SK-N-SH (cell line): ENCODE measurements around the gene SH3BGRL3. TPM values are rescaled to one million over a fixed set of nuclear protein-coding genes. Genes with fewer than 3 reads are reported as not detected.

ENCODE experiments used
- CTCF ChIA-PET: fragments of 300-600, 350-600 bp; formaldehyde crosslinking; extraction: SDS; loops from one replicate; lab custom pipeline; 2021; lab: Yijun Ruan, JAX
- POLR2A ChIA-PET: fragments of 350-600 bp; sonication (Branson Sonifier 250); formaldehyde crosslinking; extraction: SDS; loops from one replicate; lab custom pipeline; 2020; ENCODE audit warnings: antibody characterized with exemption, inconsistent platforms; lab: Yijun Ruan, JAX
- DNase-seq: peaks from one replicate; pipeline ENCODE4 v3.0.0; 2012
- H2AFZ ChIP-seq: fragments of 200-600 bp; sonication (generic); 2 replicates; pipeline ENCODE4 v1.8.1; 2016; ENCODE audit warnings: antibody characterized with exemption, mild to moderate bottlenecking, low read depth
- H3F3A ChIP-seq: fragments of 200-600 bp; sonication (generic); replicated peaks from 2 replicates; pipeline ENCODE3; 2016; ENCODE audit warnings: antibody characterized with exemption, mild to moderate bottlenecking; ENCODE audit not compliant: insufficient read depth
- H3K27ac ChIP-seq, 2 experiments: fragments of 200-500 bp in 1 of 2; fragments of 200-600 bp in 1 of 2; sonication (Bioruptor generic) in 1 of 2; sonication (generic), shearing (Covaris generic) in 1 of 2; 2 replicates each; pipeline versions ENCODE4 v1.5.1 to v1.6.1; 2014 to 2016; ENCODE audit warnings: low read depth in 2 of 2, inconsistent platforms in 1 of 2, low read length in 1 of 2, mild to moderate bottlenecking in 1 of 2, mixed read lengths in 1 of 2
- H3K27me3 ChIP-seq: fragments of 200-600 bp; sonication (generic), shearing (Covaris generic); 2 replicates; pipeline ENCODE4 v1.6.1; 2016; ENCODE audit warnings: mixed run types; ENCODE audit not compliant: insufficient read depth
- H3K36me3 ChIP-seq, 2 experiments: fragments of 200-500 bp in 1 of 2; fragments of 200-600 bp in 1 of 2; sonication (Bioruptor generic) in 1 of 2; sonication (generic) in 1 of 2; replicated peaks in 1 of 2; 2 replicates each; pipeline versions ENCODE3 to v1.5.1; 2014 to 2016; ENCODE audit warnings: low read length in 1 of 2, mild to moderate bottlenecking in 1 of 2; ENCODE audit not compliant: insufficient read depth in 2 of 2, control insufficient read depth in 1 of 2
- H3K4me1 ChIP-seq, 2 experiments: fragments of 200-500 bp in 1 of 2; fragments of 200-600 bp in 1 of 2; sonication (Bioruptor generic) in 1 of 2; sonication (generic), shearing (Covaris generic) in 1 of 2; 2 replicates each; pipeline versions ENCODE4 v1.5.1 to v1.6.1; 2014 to 2016; ENCODE audit warnings: low read depth in 1 of 2, low read length in 1 of 2, mixed run types in 1 of 2; ENCODE audit not compliant: insufficient read depth in 2 of 2, control insufficient read depth in 1 of 2
- H3K4me2 ChIP-seq: fragments of 200-600 bp; sonication (generic), shearing (Covaris generic); 2 replicates; pipeline ENCODE4 v1.6.1; 2017; ENCODE audit warnings: mixed run types
- H3K4me3 ChIP-seq, 2 experiments: fragments of 200-500 bp in 1 of 2; fragments of 200-600 bp in 1 of 2; sonication (Bioruptor generic) in 1 of 2; sonication (generic), shearing (Covaris generic) in 1 of 2; 2 replicates each; pipeline versions ENCODE4 v1.5.1 to v1.8.1; 2014 to 2016; ENCODE audit warnings: low read depth in 2 of 2, inconsistent platforms in 1 of 2, low read length in 1 of 2, mild to moderate bottlenecking in 1 of 2, mixed read lengths in 1 of 2, moderate library complexity in 1 of 2
- H3K79me2 ChIP-seq: fragments of 200-600 bp; sonication (generic); 2 replicates; pipeline ENCODE4 v1.8.1; 2017; ENCODE audit warnings: mild to moderate bottlenecking; ENCODE audit not compliant: insufficient read depth
- H3K9ac ChIP-seq: fragments of 200-600 bp; sonication (generic); 2 replicates; pipeline ENCODE4 v1.6.1; 2017; ENCODE audit warnings: mixed run types
- H3K9me2 ChIP-seq: fragments of 200-600 bp; sonication (generic); 2 replicates; pipeline ENCODE4 v1.6.1; 2017; ENCODE audit warnings: mixed run types
- H3K9me3 ChIP-seq: fragments of 200-600 bp; sonication (generic); 2 replicates; pipeline ENCODE4 v1.6.1; 2017; ENCODE audit warnings: mixed run types, mild to moderate bottlenecking, moderate library complexity
- H4K20me1 ChIP-seq: fragments of 200-600 bp; sonication (generic); 2 replicates; pipeline ENCODE4 v1.6.1; 2017; ENCODE audit warnings: mild to moderate bottlenecking, mixed run types; ENCODE audit not compliant: insufficient read depth
- ELF1 ChIP-seq: IDR thresholded peaks from 2 replicates; pipeline ENCODE4 v1.4.0; 2012
- EP300 ChIP-seq, 2 experiments: IDR thresholded peaks; 2 replicates each; pipeline versions ENCODE4 v1.4.0 to v1.6.1; 2012; ENCODE audit warnings: borderline replicate concordance in 1 of 2, low read depth in 1 of 2, low read length in 1 of 2
- EZH2phosphoT487 ChIP-seq: fragments of 200-600 bp; sonication (generic); IDR thresholded peaks from 2 replicates; pipeline ENCODE4 v1.6.1; 2017; ENCODE audit warnings: low read depth, mixed run types, mild to moderate bottlenecking, antibody characterized with exemption, moderate library complexity, borderline replicate concordance
- GABPA ChIP-seq: IDR thresholded peaks from 2 replicates; pipeline ENCODE4 v1.4.0; 2012; ENCODE audit warnings: low read depth, mild to moderate bottlenecking
- GATA2 ChIP-seq: sonication (generic); formaldehyde crosslinking; IDR thresholded peaks from 2 replicates; pipeline ENCODE4 v1.5.0; 2020; ENCODE audit warnings: mild to moderate bottlenecking, missing genetic modification reagents
- MEF2A ChIP-seq: IDR thresholded peaks from 2 replicates; pipeline ENCODE4 v1.4.0; 2012; ENCODE audit warnings: low read depth, borderline replicate concordance
- MXI1 ChIP-seq: IDR thresholded peaks from 2 replicates; pipeline ENCODE4 v1.6.1; 2012; ENCODE audit warnings: mild to moderate bottlenecking, low read depth, low read length, improper control_type of control experiment
- NFIC ChIP-seq: IDR thresholded peaks from 2 replicates; pipeline ENCODE4 v1.4.0; 2012; ENCODE audit warnings: borderline replicate concordance
- POLR2AphosphoS5 ChIP-seq: IDR thresholded peaks from 2 replicates; pipeline ENCODE4 v1.6.1; 2012; ENCODE audit warnings: low read depth, low read length
- RAD21 ChIP-seq: IDR thresholded peaks from 2 replicates; pipeline ENCODE4 v1.6.1; 2012; ENCODE audit warnings: mild to moderate bottlenecking, low read length
- RFX5 ChIP-seq: IDR thresholded peaks from 2 replicates; pipeline ENCODE4 v1.6.1; 2012; ENCODE audit warnings: mild to moderate bottlenecking, improper control_type of control experiment, low read length
- SIN3A ChIP-seq: IDR thresholded peaks from 2 replicates; pipeline ENCODE4 v1.6.1; 2012; ENCODE audit warnings: low read depth, mild to moderate bottlenecking, low read length, moderate library complexity, borderline replicate concordance
- SMC3 ChIP-seq: IDR thresholded peaks from 2 replicates; pipeline ENCODE4 v1.6.1; 2012; ENCODE audit warnings: low read depth, low read length, improper control_type of control experiment
- TEAD4 ChIP-seq: IDR thresholded peaks from 2 replicates; pipeline ENCODE4 v1.4.0; 2012; ENCODE audit warnings: mild to moderate bottlenecking, borderline replicate concordance; ENCODE audit not compliant: insufficient read depth
- WGBS: methylation state at CpG from one replicate; pipeline ENCODE4 v1.1.6; 2017; ENCODE audit warnings: low lambda C conversion rate; 5-methylcytosine and 5-hydroxymethylcytosine counted together
- polyA plus RNA-seq, 3 experiments: library from polyadenylated mRNA; depleted of rRNA; stranded (reverse); fragments of >200 nt; gene quantifications; 2 replicates each; pipeline ENCODE4 v1.2.3, GENCODE V29; 2012
- TF ChIP-seq, protein P1 (sequence below): fragments of 150-350 bp; IDR thresholded peaks from 2 replicates; pipeline ENCODE4 v1.6.1; 2017; ENCODE audit warnings: antibody characterized with exemption, low read length, low read depth, borderline replicate concordance
- TF ChIP-seq, protein P2 (sequence below): IDR thresholded peaks from 2 replicates; pipeline ENCODE4; 2012
- TF ChIP-seq, protein P3 (sequence below): IDR thresholded peaks from 2 replicates; pipeline ENCODE4 v1.4.0; 2012; ENCODE audit warnings: low read depth, borderline replicate concordance
- TF ChIP-seq, protein P4 (sequence below): IDR thresholded peaks from 2 replicates; pipeline ENCODE4 v1.4.0; 2012; ENCODE audit warnings: low read depth

The SH3BGRL3 gene
- polyA plus RNA-seq, 1 of the 3 experiments (the other 2 are of a cell fraction), result 202 TPM

DNA sequence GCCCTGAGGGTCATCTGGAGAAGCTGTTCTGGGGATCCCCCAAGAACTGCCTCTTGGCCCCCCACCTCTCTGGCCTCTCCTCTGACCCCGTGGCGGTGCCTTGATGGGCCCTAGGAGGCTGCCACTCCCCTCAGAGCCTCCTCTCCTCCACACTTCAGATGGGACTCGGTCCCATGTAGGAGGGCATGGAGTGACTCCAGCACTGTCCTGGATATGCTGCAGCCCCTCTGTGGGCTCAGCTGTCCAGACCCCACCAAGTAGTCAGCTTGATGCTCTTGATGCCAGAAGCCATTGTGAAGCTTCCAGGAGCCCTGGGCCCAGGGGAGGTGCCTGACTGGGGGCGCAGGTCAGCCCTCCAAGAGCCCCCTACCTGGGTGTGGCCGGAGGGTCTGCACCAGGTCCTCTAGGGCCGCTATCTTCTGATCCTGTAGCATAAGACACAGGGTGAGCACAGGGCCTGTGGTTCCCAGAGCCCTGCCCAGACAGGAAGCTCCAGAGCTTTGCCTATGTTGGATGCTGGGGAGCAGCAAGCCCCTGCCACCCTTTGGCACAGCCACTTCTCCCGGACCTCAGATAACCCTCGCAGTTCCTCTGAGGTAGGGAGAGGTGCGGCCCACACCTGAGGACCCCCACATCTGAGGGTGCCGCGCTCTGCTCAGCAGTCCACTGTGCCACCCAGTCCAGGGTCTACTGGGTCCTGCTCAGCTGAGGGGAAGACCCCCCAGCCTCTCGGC, 17.3 kb downstream of the SH3BGRL3 start:
- Histone ChIP-seq H3K4me3 (no peak overlapping the region), H3K9ac (no peak overlapping the region), H3K9me2 (no peaks in the 10 kb centered on the region), H3K36me3 (no peaks in the 10 kb centered on the region), H3K9me3 (no peaks in the 10 kb centered on the region), H3K27ac (no peak overlapping the region), H2AFZ (no peak overlapping the region), H3K4me1 (no peaks in the 10 kb centered on the region), H3K79me2 (no peaks in the 10 kb centered on the region), H3K27me3 (no peaks in the 10 kb centered on the region), H3K4me2 (no peak overlapping the region), H3F3A (no peaks in the 10 kb centered on the region), H4K20me1 (no peaks in the 10 kb centered on the region)
- no peak for DNase-seq
- ChIA-PET CTCF (interaction anchor here (0.7 to 7.1 kb wide), 7 partner anchors 11 to 152 kb away, joined by 3 to 48 read pairs (median 4); partner anchors contain the start of genes CD52, SH3BGRL3 and ZNF593), POLR2A (no interaction called here)
- WGBS, result 100% methylated on average over 4 of the region's 12 CpGs
- TF ChIP-seq RAD21 (no peak), RFX5 (no peak), ELF1 (no peak), MXI1 (no peak), GABPA (no peak), POLR2AphosphoS5 (no peak), SIN3A (no peak), SMC3 (no peak), TEAD4 (no peak), EP300 (IDR thresholded peaks at IDR 0.05; ENCODE audit: borderline replicate concordance in 1 of 2, low read depth in 1 of 2, low read length in 1 of 2) (no peak), GATA2 (CRISPR knock-in tag) (no peak), EZH2phosphoT487 (no peak), MEF2A (no peak), NFIC (no peak)
- TF ChIP-seq, protein P1, sequence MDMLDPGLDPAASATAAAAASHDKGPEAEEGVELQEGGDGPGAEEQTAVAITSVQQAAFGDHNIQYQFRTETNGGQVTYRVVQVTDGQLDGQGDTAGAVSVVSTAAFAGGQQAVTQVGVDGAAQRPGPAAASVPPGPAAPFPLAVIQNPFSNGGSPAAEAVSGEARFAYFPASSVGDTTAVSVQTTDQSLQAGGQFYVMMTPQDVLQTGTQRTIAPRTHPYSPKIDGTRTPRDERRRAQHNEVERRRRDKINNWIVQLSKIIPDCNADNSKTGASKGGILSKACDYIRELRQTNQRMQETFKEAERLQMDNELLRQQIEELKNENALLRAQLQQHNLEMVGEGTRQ, result no peak
- TF ChIP-seq, protein P2, sequence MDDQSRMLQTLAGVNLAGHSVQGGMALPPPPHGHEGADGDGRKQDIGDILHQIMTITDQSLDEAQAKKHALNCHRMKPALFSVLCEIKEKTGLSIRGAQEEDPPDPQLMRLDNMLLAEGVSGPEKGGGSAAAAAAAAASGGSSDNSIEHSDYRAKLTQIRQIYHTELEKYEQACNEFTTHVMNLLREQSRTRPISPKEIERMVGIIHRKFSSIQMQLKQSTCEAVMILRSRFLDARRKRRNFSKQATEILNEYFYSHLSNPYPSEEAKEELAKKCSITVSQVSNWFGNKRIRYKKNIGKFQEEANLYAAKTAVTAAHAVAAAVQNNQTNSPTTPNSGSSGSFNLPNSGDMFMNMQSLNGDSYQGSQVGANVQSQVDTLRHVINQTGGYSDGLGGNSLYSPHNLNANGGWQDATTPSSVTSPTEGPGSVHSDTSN, result no peak
- TF ChIP-seq, protein P3, sequence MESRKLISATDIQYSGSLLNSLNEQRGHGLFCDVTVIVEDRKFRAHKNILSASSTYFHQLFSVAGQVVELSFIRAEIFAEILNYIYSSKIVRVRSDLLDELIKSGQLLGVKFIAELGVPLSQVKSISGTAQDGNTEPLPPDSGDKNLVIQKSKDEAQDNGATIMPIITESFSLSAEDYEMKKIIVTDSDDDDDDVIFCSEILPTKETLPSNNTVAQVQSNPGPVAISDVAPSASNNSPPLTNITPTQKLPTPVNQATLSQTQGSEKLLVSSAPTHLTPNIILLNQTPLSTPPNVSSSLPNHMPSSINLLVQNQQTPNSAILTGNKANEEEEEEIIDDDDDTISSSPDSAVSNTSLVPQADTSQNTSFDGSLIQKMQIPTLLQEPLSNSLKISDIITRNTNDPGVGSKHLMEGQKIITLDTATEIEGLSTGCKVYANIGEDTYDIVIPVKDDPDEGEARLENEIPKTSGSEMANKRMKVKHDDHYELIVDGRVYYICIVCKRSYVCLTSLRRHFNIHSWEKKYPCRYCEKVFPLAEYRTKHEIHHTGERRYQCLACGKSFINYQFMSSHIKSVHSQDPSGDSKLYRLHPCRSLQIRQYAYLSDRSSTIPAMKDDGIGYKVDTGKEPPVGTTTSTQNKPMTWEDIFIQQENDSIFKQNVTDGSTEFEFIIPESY, result no peak
- TF ChIP-seq, protein P4, sequence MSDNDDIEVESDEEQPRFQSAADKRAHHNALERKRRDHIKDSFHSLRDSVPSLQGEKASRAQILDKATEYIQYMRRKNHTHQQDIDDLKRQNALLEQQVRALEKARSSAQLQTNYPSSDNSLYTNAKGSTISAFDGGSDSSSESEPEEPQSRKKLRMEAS, result no peak
